Upper lobe of left lung (tissue), 6 donors: ENCODE data around the gene SNAP47. TPM values are rescaled to one million over a fixed set of nuclear protein-coding genes. Genes with fewer than 3 reads are reported as not detected.

Experiments used
- ATAC-seq, 2 donors: fragments of 200-7000 bp; cut with Tn5 transposase; one replicate each; pipeline ENCODE4 v1.9.1; 2022; ENCODE audit warnings: mild to moderate bottlenecking in 2 of 2, moderate library complexity in 2 of 2; ENCODE audit not compliant: low FRiP score in 2 of 2
- DNase-seq, 2 donors: peaks; one replicate each; pipeline ENCODE4 v3.0.0-alpha.2; 2019 to 2020
- H3K27ac ChIP-seq, 4 donors: fragments of 200-600 bp; sonication (generic); one replicate each; pipeline ENCODE4 v1.5.1; 2016 to 2019
- H3K27me3 ChIP-seq, 4 donors: fragments of 200-600 bp; sonication (generic); one replicate each; pipeline ENCODE4 v1.5.1; 2017 to 2019
- H3K36me3 ChIP-seq, 4 donors: fragments of 200-600 bp; sonication (generic); one replicate each; pipeline ENCODE4 v1.5.1; 2016 to 2019
- H3K4me1 ChIP-seq, 4 donors: fragments of 200-600 bp; sonication (generic); one replicate each; pipeline ENCODE4 v1.5.1; 2018 to 2019
- H3K4me3 ChIP-seq, 4 donors: fragments of 200-600 bp; sonication (generic); one replicate each; pipeline ENCODE4 v1.5.1; 2017 to 2019; ENCODE audit warnings: mild to moderate bottlenecking in 2 of 4, moderate library complexity in 1 of 4
- H3K9me3 ChIP-seq, 4 donors: fragments of 200-600 bp; sonication (generic); one replicate each; pipeline ENCODE4 v1.5.1; 2018 to 2019
- EP300 ChIP-seq, 4 donors: sonication (generic); formaldehyde crosslinking; IDR thresholded peaks; one replicate each; pipeline ENCODE4 v1.5.1; 2017; ENCODE audit warnings: antibody characterized with exemption in 4 of 4, control low read depth in 2 of 4
- POLR2A ChIP-seq, 4 donors: fragments of 450-650 bp; IDR thresholded peaks; one replicate each; pipeline ENCODE4 v1.5.1; 2016 to 2017; ENCODE audit warnings: antibody characterized with exemption in 4 of 4, mild to moderate bottlenecking in 2 of 4
- POLR2AphosphoS5 ChIP-seq, 2 donors: sonication (generic); formaldehyde crosslinking; IDR thresholded peaks; one replicate each; pipeline ENCODE4 v1.5.1; 2017; ENCODE audit warnings: antibody characterized with exemption in 2 of 2
- WGBS, 2 donors: methylation state at CpG; one replicate each; pipeline ENCODE4 v1.1.5; 2017 to 2018; 5-methylcytosine and 5-hydroxymethylcytosine counted together
- total RNA-seq, 6 donors: library from RNA; depleted of rRNA in 4 of 6; stranded (reverse); fragments of >200 nt in 4 of 6; gene quantifications; one replicate each; pipeline versions ENCODE4 v1.1.0 to v1.2.1, GENCODE V29; 2016 to 2021
- TF ChIP-seq, protein P1 (sequence below), 6 experiments: fragments of 450-650 bp in 4 of 6; fragments of 200-600 bp in 2 of 6; sonication (generic) in 2 of 6; IDR thresholded peaks; one replicate each; pipeline ENCODE4 v1.5.1; 2016 to 2019; ENCODE audit warnings: antibody characterized with exemption in 6 of 6
- donor health status: DM: no; HTN: no; CAD: no; lungs with moderate emphysema.
- donor health status: DM: no; HTN: yes; CAD: no; lungs with severe emphysema.

SNAP47 gene
- total RNA-seq, 6 donors from 2014 or later = 26.7 to 62.9 (median 35.1) TPM

GRCh38 chr1:227739636-227740035 lies 4.4 kb downstream of the SNAP47 start:
- DNase-seq = no peak
- Histone ChIP-seq H3K27ac (no peak overlapping the region), H3K27me3 (no peaks in the 10 kb centered on the region), H3K4me3 (no peak overlapping the region), H3K9me3 (no peaks in the 10 kb centered on the region), H3K36me3 (peaks cover 0 to 4% (median 0%) of the 10 kb centered on the region in 4 donors), H3K4me1 (peaks cover 6 to 15% (median 6%) of the 10 kb centered on the region in 4 donors)
- no peak for ATAC-seq
- WGBS, 2 donors = 87 to 94% methylated on average over 7 of the region's 7 CpGs
- no peak for TF ChIP-seq EP300 (IDR thresholded peaks at IDR 0.05)
- TF ChIP-seq, protein P1, sequence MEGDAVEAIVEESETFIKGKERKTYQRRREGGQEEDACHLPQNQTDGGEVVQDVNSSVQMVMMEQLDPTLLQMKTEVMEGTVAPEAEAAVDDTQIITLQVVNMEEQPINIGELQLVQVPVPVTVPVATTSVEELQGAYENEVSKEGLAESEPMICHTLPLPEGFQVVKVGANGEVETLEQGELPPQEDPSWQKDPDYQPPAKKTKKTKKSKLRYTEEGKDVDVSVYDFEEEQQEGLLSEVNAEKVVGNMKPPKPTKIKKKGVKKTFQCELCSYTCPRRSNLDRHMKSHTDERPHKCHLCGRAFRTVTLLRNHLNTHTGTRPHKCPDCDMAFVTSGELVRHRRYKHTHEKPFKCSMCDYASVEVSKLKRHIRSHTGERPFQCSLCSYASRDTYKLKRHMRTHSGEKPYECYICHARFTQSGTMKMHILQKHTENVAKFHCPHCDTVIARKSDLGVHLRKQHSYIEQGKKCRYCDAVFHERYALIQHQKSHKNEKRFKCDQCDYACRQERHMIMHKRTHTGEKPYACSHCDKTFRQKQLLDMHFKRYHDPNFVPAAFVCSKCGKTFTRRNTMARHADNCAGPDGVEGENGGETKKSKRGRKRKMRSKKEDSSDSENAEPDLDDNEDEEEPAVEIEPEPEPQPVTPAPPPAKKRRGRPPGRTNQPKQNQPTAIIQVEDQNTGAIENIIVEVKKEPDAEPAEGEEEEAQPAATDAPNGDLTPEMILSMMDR (IDR thresholded peaks at IDR 0.05) = no peak
- TF ChIP-seq POLR2A (IDR thresholded peaks at IDR 0.05) = no peak
- no peak for TF ChIP-seq POLR2AphosphoS5 (IDR thresholded peaks at IDR 0.05)

DNA sequence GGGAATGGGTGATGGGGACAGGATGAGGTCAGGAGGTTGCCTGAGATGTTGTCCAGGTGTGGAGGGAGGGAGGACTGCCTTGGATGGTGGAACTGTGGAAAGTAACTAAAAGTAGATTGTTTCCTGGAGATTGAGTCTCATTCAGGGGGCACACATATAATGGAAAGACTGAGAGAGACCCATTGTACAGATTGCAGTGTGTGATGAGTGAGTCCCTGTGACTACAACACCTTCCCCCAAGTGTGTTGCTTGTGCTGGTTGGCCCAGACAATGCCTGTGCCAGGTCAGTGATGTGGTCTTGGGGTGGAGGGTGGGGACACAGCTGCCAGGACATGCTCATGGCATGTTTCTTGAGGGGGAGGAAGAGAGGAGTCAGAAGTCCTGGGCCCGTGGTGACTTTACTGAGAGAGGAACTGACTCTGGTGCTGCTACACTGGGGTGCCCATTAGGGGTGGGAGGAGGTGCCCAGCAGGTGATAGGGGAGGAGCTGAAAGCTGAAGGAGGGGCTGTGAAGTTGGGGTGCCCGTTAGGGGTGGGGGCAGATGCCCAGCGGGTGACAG lies 5.2 kb downstream of the SNAP47 start:
- Histone ChIP-seq H3K9me3 (no peaks in the 10 kb centered on the region), H3K27ac (no peak overlapping the region), H3K27me3 (no peaks in the 10 kb centered on the region), H3K4me3 (no peak overlapping the region), H3K4me1 (peaks cover 6 to 13% (median 6%) of the 10 kb centered on the region in 4 donors), H3K36me3 (peaks cover 0 to 4% (median 0%) of the 10 kb centered on the region in 4 donors)
- 79 to 86% methylated on average over 3 of the region's 3 CpGs for WGBS, 2 donors
- no peak for DNase-seq
- no peak for TF ChIP-seq POLR2A (IDR thresholded peaks at IDR 0.05)
- no peak for ATAC-seq

GRCh38 chr1:227741166-227741870 lies 6.1 kb downstream of the SNAP47 start:
- DNase-seq (peak in 1 of 2 donors; percentile 46), ATAC-seq (no peak)
- no peak for TF ChIP-seq POLR2AphosphoS5 (IDR thresholded peaks at IDR 0.05)
- no peak for TF ChIP-seq EP300 (IDR thresholded peaks at IDR 0.05)
- TF ChIP-seq, protein P1 (IDR thresholded peaks at IDR 0.05) = no peak
- no peak for TF ChIP-seq POLR2A (IDR thresholded peaks at IDR 0.05)
- no peaks in the 10 kb centered on the region for H3K27me3 ChIP-seq
- H3K36me3 ChIP-seq = peaks cover 0 to 4% (median 0%) of the 10 kb centered on the region in 4 donors
- H3K4me3 ChIP-seq = no peak overlapping the region
- H3K27ac ChIP-seq = no peak overlapping the region
- H3K4me1 ChIP-seq = peaks cover 0 to 6% (median 0%) of the 10 kb centered on the region in 4 donors
- no peaks in the 10 kb centered on the region for H3K9me3 ChIP-seq
- 88 to 92% methylated on average over 17 of the region's 17 CpGs for WGBS, 2 donors

GRCh38 chr1:227742738-227743715 lies 7.8 kb downstream of the SNAP47 start:
- ATAC-seq (peak in 1 of 2 donors; percentile 2), DNase-seq (peak in 1 of 2 donors; percentile 54)
- H3K27me3 ChIP-seq = no peaks in the 10 kb centered on the region
- H3K27ac ChIP-seq = no peak overlapping the region
- no peak overlapping the region for H3K4me3 ChIP-seq
- no peak for TF ChIP-seq EP300 (IDR thresholded peaks at IDR 0.05)
- TF ChIP-seq, protein P1 (IDR thresholded peaks at IDR 0.05) = no peak
- TF ChIP-seq POLR2AphosphoS5 (IDR thresholded peaks at IDR 0.05) = no peak
- no peak for TF ChIP-seq POLR2A (IDR thresholded peaks at IDR 0.05)
- peaks cover 0 to under 1% (median 0%) of the 10 kb centered on the region in 4 donors for H3K4me1 ChIP-seq
- H3K36me3 ChIP-seq = peaks cover 0 to 9% (median 3%) of the 10 kb centered on the region in 4 donors
- 95% methylated on average over 6 to 17 of the region's 18 CpGs for WGBS, 2 donors
- H3K9me3 ChIP-seq = no peaks in the 10 kb centered on the region

DNA sequence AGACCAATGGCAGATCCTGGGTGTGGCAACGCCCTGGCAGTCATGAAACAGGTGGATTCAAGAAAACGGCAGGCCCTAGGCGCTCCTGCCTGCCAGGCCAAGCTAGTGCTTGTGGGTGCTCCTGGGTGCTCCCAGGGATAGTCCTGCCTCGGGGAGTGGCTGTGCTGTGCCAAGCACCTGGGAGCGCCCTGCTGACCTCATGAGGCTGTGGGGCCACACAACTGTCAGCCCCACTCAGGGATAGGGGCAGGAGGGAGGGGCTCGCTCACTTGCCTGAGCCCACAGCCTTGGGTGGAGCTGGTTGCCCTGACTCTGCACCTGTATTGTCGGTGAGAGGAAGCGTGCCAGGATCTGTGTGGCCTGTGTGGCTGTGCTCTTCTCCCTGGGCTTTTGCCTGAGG lies 9.4 kb downstream of the SNAP47 start:
- WGBS, 2 donors = 66 to 92% methylated on average over 5 of the region's 8 CpGs
- no peak overlapping the region for H3K27ac ChIP-seq
- H3K27me3 ChIP-seq = no peaks in the 10 kb centered on the region
- ATAC-seq (no peak), DNase-seq (no peak)
- H3K36me3 ChIP-seq = peaks cover 2 to 18% (median 9%) of the 10 kb centered on the region in 4 donors
- TF ChIP-seq POLR2AphosphoS5 (IDR thresholded peaks at IDR 0.05) (no peak), POLR2A (IDR thresholded peaks at IDR 0.05) (no peak), EP300 (IDR thresholded peaks at IDR 0.05) (no peak)
- TF ChIP-seq, protein P1 (IDR thresholded peaks at IDR 0.05) = no peak
- H3K4me3 ChIP-seq = no peak overlapping the region
- H3K9me3 ChIP-seq = no peaks in the 10 kb centered on the region
- peaks cover 0 to 13% (median 0%) of the 10 kb centered on the region in 4 donors for H3K4me1 ChIP-seq
